ENCODE data around the gene CTNNA3.

The CTNNA3 gene

DNA sequence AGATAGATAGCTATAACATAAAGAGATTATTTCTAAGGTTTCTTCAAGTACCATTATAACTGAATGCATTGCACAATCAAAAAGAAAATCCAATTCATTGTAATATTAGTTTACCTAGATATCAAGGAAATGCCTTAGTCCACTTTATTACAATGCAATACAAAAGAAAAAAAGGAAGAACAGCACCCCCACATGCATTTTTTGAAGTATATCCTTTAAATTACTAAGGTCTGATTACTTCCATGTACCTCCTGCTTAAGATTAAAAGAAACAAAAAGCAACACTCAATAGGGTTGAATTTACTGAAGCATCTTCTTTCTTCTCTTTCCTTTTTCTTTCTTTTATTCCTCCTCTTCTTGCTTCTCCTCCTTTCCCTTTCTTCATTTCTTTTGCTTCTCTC lies 1743.9 kb downstream of the CTNNA3 start:
- DNase-seq = no peak

DNA sequence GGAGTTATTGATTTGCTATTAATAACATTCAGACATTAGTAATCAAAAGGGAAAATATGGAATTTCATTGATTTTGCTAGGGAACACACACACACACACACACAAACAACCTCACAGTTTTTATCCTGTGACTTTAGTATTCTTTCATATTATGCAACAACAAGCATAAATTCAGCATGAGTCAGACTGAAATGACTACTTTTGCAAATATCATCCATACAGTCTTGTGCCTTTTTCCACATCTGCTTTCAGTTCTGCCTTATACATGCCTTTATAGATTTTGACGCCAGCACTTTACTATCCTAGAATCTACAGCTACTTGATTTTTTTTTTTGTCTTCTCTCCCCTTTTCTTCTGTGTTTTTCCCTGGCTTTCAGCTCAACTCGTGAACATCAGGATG lies 1745.9 kb downstream of the CTNNA3 start:
- DNase-seq = no peak

DNA sequence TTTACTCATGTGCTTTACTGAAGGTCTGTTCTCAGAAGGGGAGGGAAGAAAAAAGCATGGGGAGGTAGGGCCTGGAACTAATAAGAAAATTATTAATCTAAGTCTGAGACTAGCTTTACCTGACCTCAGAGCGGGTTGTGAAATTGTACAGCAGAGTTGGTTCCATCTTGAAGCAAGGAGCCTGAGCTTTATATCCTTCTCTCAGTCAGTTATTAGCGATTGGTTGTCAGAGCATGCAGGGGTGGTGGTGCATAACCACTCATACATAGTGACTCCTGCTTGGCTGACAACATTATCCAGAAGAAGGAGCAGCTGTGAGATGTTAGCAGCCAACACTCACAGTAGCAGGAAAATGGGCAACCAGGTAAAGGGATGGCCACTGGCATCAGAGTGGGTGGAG lies 1746.5 kb downstream of the CTNNA3 start:
- DNase-seq = no peak

DNA sequence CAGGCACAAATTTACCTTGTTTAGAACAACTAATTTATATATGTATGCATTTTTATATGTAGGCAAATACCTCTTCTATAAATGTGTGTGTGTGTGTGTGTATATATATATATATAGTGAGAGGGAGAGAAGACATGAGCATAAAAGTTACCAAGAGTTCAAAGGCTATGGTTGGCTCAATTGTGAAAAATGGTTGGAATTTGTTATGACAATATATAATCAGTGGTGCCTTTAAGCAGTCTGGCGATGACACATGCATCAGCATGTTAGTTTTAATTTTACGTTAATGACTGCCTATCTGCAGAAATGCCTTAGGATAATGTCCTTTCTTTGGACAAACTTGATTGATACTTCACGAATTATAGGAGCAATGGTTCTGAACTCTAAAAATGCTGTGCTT lies 1750.9 kb downstream of the CTNNA3 start:
- DNase-seq = no peak

DNA sequence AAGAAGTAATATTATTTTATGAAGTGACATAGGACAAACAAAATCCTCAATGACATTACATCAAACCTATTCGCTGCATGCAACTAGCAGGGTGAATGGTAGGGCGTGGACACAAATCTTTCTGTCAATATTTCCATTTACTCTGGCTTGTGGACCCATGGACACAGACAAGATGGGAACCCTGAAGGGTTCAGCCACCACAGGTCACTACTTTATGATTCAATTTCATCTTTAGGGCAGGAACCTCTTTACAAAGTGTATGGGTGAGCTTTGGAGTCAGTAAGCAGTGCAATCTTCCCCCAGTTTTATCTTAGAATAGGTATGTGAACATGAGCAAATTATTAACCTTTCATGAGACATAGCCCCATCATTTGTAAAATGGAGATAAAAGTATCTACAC lies 1752.5 kb downstream of the CTNNA3 start:
- no peak for DNase-seq

DNA sequence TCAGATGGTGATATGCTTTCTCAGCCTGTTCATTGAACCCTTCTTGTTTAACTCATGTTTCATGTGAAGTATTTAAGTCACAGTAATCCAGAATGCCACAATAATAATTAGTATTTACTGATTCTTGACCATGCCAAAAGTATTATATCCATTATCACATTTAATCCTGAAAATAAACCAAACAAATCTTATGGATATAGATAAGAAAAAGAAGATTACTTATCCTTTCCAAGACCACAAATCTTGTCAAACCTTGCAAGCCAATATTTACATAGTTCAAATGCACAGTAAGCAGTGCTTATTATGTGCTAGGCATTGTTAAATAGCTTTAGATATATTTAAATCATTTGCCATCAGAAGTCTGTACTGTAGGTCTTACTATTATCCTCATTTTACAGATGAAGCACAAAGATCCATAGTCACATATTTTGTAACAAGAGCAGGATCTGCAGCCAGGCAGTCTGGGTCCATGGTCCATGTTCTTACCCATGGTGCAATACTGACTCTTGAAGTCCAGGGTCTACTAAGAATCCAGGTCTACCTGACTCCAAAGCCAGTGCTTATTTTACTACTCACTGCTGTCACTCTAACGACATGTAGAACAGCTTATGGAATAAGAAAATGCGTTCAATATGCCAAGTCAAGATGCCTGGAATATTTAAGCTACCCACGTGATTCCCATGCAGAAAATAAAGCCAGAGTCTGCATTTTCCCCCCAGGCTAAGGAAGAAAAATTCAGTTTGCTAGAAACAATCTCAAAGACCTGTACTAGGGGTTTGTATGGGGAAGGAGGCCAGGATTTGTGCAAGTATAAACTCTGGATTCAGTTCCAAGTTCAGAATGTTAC lies 1755.0 kb downstream of the CTNNA3 start:
- no peak for DNase-seq

DNA sequence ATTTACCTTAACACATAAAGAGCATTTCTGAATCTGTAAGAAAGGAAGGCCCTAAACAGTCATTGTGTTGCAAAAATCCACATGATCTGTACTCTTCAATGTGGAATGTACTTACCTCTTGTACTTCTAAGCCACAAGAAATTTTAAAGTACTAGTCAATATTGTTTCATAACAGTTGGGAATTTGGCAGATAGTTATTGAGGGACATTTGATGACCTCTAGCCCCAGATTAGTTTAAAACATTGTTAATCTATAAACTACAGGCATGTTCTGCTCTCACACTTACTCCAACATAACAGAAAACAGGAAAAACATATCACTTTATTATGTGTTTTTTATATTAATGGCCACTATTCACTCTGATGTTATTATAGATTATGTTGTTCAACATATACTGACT lies 1755.9 kb downstream of the CTNNA3 start:
- no peak for DNase-seq

DNA sequence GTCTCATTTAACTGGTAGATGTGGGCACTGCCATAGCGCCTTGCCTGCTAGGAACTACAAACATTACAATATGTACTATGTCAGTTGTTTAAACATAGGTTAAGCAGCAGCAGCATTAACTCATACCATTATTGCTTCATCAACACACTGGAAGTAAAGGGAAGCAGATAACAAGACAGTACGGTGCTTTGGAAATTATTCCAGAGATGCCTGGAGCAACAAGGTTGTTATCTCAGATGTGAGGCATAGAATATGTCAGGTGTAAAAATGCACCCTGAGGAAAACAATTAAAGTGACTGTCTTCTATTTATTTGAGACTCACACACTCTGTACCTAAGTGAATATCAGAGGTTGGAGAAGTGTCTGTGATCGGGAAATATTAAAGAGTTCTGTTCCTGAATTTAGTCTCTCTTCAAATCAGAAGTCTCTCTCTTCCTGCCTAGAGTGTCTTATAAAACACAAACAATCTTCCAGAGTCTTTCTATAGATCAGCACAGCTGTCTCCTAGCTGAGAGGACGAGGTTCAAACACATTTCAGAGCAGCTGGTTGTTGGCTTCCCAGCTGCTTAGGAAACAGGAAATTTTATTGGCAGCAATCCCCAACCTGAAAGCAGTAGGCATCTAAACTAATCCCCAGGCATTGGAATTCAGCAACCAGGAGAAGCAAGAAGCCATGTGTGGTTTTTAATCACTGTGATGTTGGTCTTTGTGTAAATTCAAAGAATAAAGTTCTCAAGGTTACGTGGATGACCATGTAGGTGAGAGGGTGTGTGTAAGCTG lies 1764.5 kb downstream of the CTNNA3 start:
- no peak for DNase-seq

DNA sequence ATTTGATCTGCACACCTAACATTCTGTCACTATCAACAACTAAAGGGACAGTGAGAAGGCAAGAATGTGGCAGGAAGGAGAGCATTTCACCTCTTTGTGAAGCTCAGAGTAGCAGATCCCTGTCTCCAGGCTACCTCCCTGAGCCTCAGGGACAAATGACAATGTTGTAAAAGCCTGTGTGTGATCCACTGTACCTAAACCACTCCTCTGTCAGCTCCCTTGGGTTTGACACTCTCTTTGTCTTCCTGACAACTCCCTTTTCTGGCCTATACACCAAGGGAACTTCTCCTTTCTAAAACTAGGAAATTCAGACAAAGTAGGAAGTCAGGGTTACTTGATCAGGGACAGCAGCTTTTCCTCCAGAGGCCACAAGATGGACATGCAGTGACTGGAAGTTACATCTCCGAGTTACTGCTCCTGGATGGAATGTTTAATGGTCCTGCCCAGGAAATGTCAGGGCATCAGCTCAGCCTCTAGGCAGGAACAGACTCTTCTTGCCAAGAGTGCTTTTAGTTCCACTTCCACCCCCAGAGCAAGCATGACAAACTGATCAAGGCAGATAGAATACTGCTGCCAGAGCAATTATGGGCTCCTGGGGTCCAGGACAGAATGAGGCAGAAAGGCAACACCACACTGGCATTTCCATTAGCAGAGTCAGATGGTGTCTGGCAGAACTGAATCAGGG lies 1784.7 kb downstream of the CTNNA3 start:
- DNase-seq = no peak

DNA sequence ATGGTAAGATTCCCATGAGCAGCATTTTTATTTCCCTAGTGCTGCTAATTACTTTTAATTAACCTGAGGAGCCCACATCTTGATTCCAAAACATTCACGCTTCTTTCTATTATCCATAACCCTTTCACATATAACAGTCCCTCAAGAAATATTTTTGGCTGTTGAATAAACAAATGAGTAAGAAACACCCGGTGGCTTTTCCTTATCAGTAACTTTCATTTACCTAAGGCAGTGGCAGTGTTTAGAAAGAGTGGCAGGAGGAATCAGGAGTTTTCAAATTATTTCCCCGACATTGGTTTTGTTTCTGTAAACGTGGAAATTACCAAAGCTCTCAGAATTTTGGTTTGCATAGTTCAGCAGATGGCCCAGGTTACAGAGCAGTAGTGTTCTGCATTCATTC lies 1785.8 kb downstream of the CTNNA3 start:
- no peak for DNase-seq

DNA sequence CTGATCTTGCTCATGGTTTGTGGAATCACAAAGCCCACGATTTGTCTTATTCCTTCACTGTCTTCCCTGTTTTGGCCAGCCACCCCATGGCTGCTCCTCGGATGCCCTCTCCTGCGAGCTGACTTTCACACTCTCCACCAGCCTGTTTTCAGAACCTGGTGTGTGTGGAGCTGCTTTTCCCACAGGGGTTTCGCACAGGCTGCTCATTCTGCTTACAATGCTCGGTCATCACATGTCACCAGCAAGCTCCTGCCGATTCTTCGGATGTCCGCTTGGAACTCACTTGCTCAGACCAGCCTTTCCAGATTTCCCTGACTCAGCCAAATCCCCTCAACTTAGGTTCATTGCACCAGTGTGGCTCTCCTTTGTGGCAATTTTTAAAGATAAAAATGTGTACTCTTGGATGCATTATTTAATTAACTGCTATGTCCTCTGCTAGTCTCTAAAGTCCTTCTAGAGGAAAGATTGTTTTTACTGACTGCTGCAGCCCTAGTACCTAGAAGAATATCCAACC lies 1788.7 kb downstream of the CTNNA3 start:
- DNase-seq = no peak

DNA sequence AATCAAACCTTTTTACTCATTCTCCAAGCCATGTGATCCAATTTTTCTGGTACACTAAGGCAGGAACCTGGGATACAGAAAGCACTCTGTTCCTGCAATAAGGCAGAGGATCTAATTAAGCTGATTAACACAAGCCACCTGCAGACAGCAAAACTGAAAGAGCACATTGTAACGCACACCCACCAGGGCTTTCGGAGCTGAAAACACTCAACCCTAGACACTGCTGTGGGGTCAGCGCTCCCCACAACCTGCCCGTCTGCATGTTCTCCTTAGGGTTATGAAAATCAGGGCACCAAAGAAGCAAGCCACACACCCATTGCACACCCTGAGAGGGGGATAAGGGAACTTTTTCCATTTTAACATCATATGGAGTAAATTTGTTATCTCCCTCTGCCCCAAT lies 1792.4 kb downstream of the CTNNA3 start:
- DNase-seq = no peak

DNA sequence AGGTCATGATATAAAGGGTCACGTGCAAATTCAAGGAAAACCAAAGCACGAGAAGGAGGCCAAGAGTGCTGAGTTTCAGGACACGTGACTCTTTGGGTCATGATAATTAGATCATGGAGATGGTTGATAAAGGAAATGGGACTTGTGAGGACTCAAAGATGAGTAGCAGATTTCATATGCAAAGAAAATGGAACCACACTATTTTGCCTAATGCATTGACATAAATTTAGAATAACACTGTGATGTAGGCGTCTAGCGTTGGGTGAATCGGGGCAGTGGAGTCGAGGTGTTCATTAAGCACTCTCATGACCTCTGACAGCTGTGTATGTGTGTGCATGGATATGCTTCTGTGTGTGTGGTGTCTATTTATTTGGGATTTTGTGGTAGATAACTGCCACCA lies 1795.7 kb downstream of the CTNNA3 start:
- no peak for DNase-seq

DNA sequence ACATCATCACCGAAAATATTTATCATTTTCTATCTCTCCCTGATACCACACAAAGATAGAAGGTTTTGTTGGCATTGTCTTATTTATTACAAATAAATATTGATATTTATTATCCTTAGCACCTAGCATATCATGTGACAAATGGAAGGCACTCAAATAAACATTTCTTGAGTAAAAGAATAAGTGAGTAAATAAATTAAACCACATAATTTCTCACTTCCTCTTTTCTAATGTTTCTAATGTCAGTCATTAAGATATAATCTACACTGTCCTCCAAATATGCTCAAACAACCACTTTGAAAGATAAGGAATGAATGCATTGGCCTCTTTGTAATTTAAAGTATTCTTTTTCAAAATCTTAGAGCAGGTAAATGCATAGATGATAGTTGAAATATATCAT lies 1797.9 kb downstream of the CTNNA3 start:
- DNase-seq = no peak

DNA sequence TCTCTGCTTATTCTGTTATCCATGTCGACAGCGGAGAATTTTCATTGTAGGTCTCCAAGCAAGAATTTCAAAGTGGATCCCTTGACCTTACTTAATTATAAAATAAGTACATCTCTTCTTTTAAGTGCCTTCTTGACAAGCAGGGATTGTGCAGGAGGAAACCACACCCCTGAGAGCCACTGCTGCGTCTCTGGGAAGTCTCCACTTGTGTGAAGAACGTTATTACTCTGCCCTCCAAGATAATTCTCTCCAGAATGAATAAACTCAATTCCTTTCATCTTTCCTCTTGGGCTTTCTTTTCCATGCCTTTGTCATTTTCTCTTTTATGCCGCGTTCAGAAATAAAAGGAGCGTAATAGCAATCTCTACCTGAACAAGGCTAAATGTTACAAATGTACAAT lies 1801.0 kb downstream of the CTNNA3 start:
- DNase-seq = no peak

DNA sequence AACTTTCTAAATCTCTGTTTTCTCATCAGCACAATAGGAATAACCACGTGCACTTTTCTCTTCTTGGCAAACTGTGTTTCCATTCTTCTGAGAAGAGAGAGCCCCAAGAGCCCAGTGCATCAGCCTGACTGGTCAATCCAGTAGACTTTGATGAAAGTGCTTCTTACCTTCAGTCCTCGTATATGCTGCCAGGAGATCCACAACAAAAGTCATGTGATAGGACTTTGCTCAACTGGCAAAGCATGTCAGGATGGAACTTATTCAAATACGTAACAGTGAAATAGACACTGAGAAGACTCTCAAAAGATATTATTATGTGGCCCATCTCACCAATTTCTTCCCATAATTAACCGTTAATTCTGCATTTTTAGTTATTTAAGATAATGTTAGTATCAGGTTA lies 1801.6 kb downstream of the CTNNA3 start:
- DNase-seq = no peak

DNA sequence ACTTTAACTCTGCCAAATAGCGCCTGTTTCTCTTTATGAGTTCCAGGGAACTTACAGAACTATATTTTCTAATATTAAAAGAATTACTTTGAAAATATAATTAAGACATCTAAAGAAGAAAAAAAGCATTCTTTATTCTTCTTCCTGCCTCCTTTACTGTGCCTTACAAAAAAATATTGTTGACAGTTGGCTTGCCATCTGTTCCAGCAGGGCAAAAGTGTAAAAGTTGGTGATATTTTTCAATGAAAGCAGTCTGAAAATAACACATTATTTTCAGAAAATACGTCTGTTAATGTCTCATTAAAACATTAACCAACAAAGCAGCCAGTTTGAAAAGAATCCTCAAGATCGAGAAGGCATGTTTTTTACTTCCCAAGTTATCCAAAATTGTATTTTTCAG lies 1802.3 kb downstream of the CTNNA3 start:
- DNase-seq = no peak

DNA sequence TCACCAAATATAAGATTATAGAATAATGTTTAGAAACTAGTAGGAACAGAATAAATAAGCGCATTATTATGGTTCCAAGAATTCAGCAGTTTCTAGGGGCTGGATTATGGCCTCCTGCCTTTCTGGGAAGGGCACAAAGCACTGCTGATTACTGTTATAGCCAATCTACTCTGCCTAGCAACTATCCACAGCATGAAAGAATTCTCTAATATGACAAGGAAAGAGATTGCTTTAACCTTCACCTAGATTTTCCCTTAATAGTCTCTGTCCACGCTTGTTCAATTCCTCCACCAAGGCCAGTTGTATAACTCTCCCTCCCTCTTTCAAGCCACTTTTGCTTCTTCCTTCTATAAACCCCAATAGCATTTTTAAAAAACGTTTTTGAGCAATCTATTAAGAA lies 1803.7 kb downstream of the CTNNA3 start:
- DNase-seq = no peak

DNA sequence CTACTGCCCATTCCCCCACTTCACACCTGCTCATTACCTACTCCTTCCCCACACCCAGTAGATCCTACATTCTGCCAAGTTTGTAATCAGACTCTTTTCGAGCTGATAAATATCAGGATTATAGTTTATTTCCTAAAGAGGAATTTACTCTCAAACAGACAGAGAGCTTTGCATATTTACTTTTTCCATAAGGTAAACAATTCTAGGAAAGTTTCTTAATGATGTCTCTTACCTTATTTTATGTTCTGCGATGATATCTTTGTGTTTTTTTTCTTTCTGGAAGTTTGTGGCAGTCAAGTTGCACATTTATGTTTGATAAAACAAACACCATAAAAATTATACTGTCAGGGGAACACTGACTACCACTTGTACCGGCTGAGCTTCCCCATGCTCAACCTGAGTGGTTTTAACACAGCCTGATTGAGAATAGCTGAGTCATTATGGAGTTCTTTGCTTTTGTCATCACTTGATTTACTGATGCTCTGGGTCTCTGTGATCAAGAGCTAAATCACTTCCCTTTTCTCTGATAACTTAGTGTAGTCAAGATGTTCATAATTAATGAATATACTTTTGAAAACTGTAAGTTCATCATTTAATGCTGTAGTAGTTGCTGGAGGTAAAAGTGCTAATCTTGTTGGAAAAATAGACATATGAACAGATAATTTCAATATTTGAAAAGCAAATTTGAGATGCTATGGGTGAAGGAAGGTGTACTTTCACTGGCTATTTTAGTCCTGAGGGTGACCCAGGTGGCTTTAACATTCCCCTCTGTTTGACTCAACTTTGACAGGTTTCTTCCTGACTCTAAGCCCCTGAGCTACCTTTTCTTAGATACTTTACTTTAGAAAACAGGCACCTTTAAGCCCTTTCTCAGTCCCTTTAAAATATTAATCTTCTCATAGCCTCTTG lies 1804.7 kb downstream of the CTNNA3 start:
- no peak for DNase-seq

DNA sequence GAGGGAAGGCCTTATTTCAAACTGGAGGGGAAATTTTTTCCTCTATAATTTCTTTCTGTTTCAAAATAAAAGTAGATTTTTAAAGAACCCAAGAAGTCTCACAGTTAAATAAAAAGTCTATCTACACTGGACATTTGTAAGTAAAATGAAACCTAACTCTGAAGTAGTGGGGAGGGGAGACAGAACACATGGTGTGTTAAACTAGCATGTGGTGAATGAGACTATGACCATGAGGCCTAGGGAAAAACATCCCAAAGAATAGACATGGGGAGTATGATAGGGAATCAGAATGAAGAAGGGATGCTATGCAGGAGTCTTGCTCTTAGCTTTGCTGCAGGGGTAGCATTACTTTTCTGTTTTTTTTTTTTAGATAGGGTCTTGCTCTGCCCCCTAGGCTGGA lies 1831.5 kb downstream of the CTNNA3 start:
- DNase-seq = no peak

DNA sequence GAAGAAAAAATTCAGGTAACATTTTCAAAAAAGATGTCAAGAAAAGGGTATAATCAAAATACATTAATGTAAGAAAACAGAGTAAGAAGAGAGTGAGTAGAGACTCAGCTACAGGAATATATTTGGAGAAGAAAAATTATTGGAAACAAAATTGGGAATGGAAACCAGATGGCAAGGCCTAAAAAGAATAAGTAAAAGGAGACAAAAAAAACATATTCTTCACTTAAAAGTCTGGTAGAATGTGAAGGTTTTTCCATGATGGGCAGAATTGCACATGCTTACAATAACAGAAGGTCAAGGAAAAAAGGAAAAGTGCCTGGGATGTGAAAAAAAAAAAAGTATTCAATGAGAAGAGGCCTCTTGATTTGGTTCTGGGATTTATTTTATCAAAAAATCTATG lies 1832.0 kb downstream of the CTNNA3 start:
- no peak for DNase-seq

Measured in activated T-cell treated with anti-CD3 and anti-CD28 coated beads, Interleukin-2, amount 50 U/mL, for 1 hour (primary cell).